GM12801 (cell line): ENCODE results near the gene KCNQ1.

Experiments used
- TF ChIP-seq, protein P1 (sequence below): IDR thresholded peaks from one replicate; pipeline ENCODE4 v1.5.1; 2011; ENCODE audit warnings: control low read depth; ENCODE audit not compliant: insufficient read length; ENCODE audit errors: extremely low read depth

The KCNQ1 gene

DNA sequence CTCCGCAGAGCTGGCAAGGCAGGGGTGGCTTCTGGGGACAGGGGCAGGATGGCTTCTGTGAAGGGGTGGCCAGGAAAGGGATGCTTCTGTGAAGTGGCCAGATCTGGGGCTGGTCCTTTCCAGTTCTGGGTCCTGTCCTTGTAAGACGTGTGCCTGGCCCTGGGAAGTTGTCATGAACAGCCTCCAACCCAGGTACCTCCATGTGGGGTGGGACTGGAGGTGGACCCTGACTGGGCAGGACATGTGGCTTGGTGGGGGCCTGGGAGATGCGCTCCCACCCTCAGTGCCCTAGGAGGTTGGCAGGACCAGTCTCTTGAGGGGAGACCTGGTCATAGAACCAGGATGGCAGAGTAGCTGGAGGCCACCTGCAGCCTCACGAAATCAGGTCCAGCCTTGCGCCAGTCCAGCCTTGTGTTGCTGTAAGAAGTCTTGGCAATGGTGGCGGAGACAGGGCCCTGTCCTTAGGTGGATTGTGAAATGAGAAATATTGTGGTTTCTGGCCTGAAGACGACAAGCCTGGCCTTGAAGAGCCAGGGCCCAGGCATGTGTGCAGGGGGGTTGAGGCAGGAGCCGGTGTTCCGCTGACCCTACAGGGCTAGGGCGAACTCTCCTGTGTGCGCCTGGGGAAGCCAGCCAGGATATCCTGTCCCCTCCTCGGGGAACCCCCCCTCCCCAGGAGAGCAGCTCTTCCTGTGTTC, 2.6 kb downstream of the KCNQ1 start:
- TF ChIP-seq, protein P1, sequence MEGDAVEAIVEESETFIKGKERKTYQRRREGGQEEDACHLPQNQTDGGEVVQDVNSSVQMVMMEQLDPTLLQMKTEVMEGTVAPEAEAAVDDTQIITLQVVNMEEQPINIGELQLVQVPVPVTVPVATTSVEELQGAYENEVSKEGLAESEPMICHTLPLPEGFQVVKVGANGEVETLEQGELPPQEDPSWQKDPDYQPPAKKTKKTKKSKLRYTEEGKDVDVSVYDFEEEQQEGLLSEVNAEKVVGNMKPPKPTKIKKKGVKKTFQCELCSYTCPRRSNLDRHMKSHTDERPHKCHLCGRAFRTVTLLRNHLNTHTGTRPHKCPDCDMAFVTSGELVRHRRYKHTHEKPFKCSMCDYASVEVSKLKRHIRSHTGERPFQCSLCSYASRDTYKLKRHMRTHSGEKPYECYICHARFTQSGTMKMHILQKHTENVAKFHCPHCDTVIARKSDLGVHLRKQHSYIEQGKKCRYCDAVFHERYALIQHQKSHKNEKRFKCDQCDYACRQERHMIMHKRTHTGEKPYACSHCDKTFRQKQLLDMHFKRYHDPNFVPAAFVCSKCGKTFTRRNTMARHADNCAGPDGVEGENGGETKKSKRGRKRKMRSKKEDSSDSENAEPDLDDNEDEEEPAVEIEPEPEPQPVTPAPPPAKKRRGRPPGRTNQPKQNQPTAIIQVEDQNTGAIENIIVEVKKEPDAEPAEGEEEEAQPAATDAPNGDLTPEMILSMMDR = no peak

DNA sequence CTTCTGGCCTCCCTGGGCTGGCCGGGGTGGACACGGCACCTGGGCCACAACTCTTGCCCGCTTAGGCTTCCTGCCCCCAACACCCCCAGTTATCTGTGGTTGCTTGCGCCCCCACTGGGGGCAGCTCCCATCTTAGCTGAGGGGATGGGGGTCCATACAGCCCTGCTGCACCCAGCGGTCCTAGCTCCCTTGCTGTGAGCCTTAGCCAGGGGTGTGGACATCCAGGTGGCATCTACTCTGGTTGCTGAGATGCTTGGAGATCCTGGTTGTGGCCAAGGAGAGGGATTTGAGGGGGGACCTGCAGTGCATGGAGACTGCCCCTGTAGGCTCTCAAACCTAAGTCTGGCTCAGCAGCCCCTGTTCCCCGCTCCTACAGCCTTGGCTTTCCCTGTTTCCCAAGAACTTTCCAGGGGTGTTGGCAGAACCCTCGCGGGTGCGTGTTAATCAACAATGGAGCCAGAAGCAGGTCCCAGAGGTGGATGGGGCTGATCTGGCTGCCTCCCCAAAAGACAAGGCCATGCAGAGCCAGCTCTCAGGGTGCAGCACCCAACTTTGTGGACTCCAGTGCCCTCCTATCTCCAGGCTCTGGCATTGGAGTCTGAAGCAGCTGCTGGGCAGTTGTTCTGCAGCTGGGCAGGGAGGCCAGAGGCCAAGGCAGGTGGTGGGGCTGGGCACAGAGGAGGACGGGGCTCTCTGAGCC, 3.3 kb downstream of the KCNQ1 start:
- TF ChIP-seq, protein P1 = no peak

DNA sequence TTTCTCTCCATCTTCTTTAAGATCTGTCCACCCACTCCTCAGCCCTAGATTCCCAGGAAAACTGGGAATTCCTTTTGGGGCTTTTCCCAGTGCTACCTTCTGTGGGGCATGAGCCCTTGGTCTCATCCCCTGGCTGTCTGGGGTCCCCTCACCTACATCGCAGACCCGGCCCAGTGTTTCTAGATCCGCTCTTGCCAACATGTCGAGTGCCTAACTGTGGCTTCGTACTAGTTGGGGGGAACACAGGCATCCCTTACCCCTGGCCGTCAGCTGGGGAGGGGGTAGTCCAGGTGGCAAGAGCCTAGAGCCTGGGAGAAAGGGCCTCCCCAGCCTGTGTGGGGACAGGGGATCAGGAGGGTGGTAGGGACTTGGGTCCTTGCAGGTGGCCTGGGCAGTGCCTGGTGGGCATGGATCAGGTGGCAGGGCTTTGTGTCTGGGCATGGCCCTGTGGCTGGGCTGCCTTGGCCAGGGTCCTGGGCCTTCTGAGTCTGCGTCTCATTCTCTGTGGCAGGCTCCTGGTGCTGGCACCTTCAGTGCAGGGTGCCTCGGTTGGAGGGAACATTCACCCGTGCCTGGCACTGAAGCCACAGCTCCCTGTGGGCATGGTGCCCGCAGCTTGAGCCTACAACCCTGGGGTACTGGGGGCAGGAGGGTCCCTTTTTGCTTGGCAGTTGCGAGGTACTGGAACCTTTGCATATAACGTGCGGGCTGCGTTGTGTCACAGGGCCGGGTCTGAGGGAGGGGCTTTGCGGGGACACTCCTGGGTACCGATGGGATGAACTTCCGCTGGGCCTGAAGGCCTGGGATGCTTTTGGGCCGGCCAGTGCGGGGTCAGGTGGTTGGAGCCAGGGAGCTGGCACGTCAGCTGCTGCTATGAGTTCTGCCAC, 4.1 kb downstream of the KCNQ1 start:
- TF ChIP-seq, protein P1 = no peak

DNA sequence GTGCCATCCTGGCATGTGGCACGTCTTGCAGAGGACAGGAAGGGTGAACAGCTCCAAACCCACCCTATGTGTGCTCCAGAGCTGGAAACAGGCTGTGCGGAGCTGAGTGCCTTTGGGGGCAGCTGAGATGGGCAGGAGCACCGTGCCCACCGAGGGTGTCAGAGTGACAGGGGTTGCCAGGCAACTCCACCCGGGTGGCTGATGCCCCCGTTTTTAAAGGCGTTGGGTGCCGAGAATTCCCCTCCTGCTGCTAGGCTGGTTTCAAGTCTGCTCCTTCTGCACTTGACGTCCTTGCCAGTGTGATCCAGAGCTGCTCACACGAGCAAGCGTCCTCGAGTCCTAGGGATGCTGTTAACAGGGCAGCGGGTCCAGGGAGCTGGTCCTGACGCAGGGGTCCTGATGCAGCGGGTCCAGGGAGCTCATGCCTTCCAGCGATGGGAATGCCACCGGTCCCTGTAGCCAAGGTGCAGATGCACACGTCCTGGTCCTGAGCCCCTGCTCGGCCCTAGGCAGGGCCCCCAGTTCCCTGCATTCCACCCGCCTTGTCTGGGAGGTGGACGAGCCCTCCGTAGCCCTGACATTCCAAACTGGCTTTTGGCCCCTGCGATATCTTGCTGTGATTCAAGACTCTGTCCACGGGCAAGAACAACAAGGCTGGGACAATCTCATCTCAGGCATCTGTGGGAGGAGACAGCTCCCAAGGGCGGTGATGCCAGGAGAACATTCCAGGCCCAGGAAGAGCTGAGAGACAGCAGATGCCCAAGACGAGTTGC, 4.9 kb downstream of the KCNQ1 start:
- TF ChIP-seq, protein P1 = no peak

DNA sequence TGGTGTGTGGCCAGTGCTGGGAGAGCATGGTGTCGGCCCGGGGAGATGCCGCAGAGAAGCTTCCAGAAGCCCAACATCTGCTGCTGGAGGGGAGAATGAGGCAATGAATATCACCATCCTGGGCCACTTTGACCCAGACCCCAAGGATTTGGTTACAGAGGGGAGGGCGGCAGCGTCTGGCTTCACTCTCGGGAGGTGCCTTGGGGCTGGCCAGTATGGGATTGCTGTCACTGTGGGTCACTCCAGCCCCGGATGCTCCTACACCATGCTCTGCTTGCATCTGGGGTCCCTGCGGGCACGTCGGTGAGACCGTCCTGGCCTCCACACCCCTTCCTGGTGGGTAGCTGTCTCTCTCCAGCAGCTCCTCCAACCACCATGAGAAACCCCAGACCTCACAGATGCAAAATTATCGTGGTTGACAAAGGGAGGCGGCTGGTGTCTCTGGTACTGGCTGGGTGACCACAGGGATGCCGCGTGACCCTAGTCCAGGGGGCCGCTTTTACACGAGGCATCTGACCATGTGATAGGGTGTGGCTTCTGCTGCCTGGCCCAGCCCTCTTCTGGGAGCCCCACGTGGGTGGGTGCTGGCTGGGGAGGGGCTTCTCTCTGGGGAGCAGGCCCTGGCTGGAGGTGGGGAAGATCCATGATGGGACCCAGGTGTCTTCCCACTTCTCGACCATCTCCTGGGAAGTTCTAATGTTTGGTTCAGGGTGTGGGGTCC, 5.7 kb downstream of the KCNQ1 start:
- TF ChIP-seq, protein P1 = no peak

DNA sequence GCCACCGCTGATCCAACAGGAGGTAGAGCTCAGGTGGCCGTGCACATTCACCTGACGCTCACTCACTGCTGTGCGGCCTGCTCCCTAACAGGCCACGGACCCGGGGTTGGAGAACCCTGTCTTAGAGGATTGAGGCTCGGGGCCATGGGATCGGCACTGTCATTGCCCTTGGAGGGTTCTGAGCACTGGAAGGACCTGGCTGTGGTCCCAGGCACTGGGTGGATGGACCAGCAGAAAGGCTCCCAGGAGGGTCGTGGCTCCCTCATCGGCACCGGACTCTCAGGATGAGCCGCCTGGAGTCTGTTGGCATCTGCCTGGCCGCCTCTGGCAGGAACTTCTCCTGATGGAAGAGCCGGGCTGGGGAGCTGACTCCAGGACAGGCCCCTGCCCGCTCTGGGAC, 6.5 kb downstream of the KCNQ1 start:
- TF ChIP-seq, protein P1 = no peak
